GM12891 (cell line): Measurements from ENCODE around the gene AMMECR1L.

Experiments
- PAX5 ChIP-seq: IDR thresholded peaks from 2 replicates; pipeline ENCODE4 v1.6.1; 2011; ENCODE audit warnings: low read length, moderate library complexity, mild to moderate bottlenecking; ENCODE audit not compliant: insufficient read depth, severe bottlenecking
- POLR2A ChIP-seq: IDR thresholded peaks from 2 replicates; pipeline ENCODE4 v1.6.1; 2011; ENCODE audit warnings: low read depth, low read length, control low read depth
- POLR2AphosphoS5 ChIP-seq: IDR thresholded peaks from 2 replicates; pipeline ENCODE4 v1.6.1; 2011; ENCODE audit warnings: low read depth, low read length, control low read depth
- POU2F2 ChIP-seq: IDR thresholded peaks from 2 replicates; pipeline ENCODE4 v1.6.1; 2011; ENCODE audit warnings: low read depth, mild to moderate bottlenecking, control low read depth, low read length, moderate library complexity

- TF ChIP-seq POU2F2 (no peak), POLR2A (no peak), PAX5 (no peak), POLR2AphosphoS5 (no peak)
Measured at GRCh38 chr2:127917916-127918315, 32.2 kb upstream of the AMMECR1L start.
